Stimulated activated CD4-positive, alpha-beta T cell treated with anti-CD3 and anti-CD28 coated beads, Interleukin-4, amount 100 ng/mL, for 48 hours (primary cell): ENCODE results near the gene MAGI1.

Experiments used
- DNase-seq, 2 donors: peaks; one replicate each; pipeline ENCODE4 v3.0.0-alpha.2; 2020; ENCODE audit warnings: low read depth in 2 of 2

The MAGI1 gene

GRCh38 chr3:65318231-65318630 is 720.5 kb downstream of the MAGI1 start:
- DNase-seq = no peak

- no peak for DNase-seq
Measured at GRCh38 chr3:65314916-65315315, 723.8 kb downstream of the MAGI1 start.

GRCh38 chr3:65314269-65314668 is 724.4 kb downstream of the MAGI1 start:
- no peak for DNase-seq

GRCh38 chr3:65313666-65314065 is 725.1 kb downstream of the MAGI1 start:
- no peak for DNase-seq

- no peak for DNase-seq
Measured at GRCh38 chr3:65305836-65306235, 732.9 kb downstream of the MAGI1 start.
